Measurements from ENCODE around the gene PTPRS.

Gene PTPRS

GRCh38 chr19:5341981-5342380 is 1.4 kb upstream of the PTPRS start:
- TF ChIP-seq GATA2 (IDR thresholded peaks at IDR 0.05; ENCODE audit: low read depth, low read length): no peak
- TF ChIP-seq GATA3 (IDR thresholded peaks at IDR 0.05; ENCODE audit: low read depth, low read length): no peak

GRCh38 chr19:5341448-5341820 is 822 bp upstream of the PTPRS start:
- TF ChIP-seq GATA3 (IDR thresholded peaks at IDR 0.05; ENCODE audit: low read depth, low read length): no peak
- TF ChIP-seq GATA2 (IDR thresholded peaks at IDR 0.05; ENCODE audit: low read depth, low read length): no peak

- no peak for TF ChIP-seq GATA3 (IDR thresholded peaks at IDR 0.05; ENCODE audit: low read depth, low read length)
- no peak for TF ChIP-seq GATA2 (IDR thresholded peaks at IDR 0.05; ENCODE audit: low read depth, low read length)
These were observed 519 bp downstream of the PTPRS start for GRCh38 chr19:5339950-5340636.

GRCh38 chr19:5339198-5339949 is 1.2 kb downstream of the PTPRS start:
- no peak for TF ChIP-seq GATA2 (IDR thresholded peaks at IDR 0.05; ENCODE audit: low read depth, low read length)
- no peak for TF ChIP-seq GATA3 (IDR thresholded peaks at IDR 0.05; ENCODE audit: low read depth, low read length)

- TF ChIP-seq GATA3 (IDR thresholded peaks at IDR 0.05; ENCODE audit: low read depth, low read length) (no peak), GATA2 (IDR thresholded peaks at IDR 0.05; ENCODE audit: low read depth, low read length) (no peak)
These were observed 1.9 kb downstream of the PTPRS start for GRCh38 chr19:5338656-5339197.

GRCh38 chr19:5337708-5338655 is 2.6 kb downstream of the PTPRS start:
- TF ChIP-seq GATA3 (IDR thresholded peaks at IDR 0.05; ENCODE audit: low read depth, low read length) (no peak), GATA2 (IDR thresholded peaks at IDR 0.05; ENCODE audit: low read depth, low read length) (no peak)

GRCh38 chr19:5337126-5337525 is 3.5 kb downstream of the PTPRS start:
- TF ChIP-seq GATA2 (IDR thresholded peaks at IDR 0.05; ENCODE audit: low read depth, low read length): no peak
- TF ChIP-seq GATA3 (IDR thresholded peaks at IDR 0.05; ENCODE audit: low read depth, low read length): no peak

- TF ChIP-seq GATA2 (IDR thresholded peaks at IDR 0.05; ENCODE audit: low read depth, low read length): no peak
- TF ChIP-seq GATA3 (IDR thresholded peaks at IDR 0.05; ENCODE audit: low read depth, low read length): no peak
These were observed 4.2 kb downstream of the PTPRS start for GRCh38 chr19:5336195-5336965.

GRCh38 chr19:5335593-5335992 is 5.0 kb downstream of the PTPRS start:
- TF ChIP-seq GATA2 (IDR thresholded peaks at IDR 0.05; ENCODE audit: low read depth, low read length) (no peak), GATA3 (IDR thresholded peaks at IDR 0.05; ENCODE audit: low read depth, low read length) (no peak)

GRCh38 chr19:5334824-5335500 is 5.7 kb downstream of the PTPRS start:
- TF ChIP-seq GATA3 (IDR thresholded peaks at IDR 0.05; ENCODE audit: low read depth, low read length): no peak
- no peak for TF ChIP-seq GATA2 (IDR thresholded peaks at IDR 0.05; ENCODE audit: low read depth, low read length)

GRCh38 chr19:5334366-5334739 is 6.3 kb downstream of the PTPRS start:
- TF ChIP-seq GATA2 (IDR thresholded peaks at IDR 0.05; ENCODE audit: low read depth, low read length): no peak
- TF ChIP-seq GATA3 (IDR thresholded peaks at IDR 0.05; ENCODE audit: low read depth, low read length): no peak

GRCh38 chr19:5333581-5334365 is 6.8 kb downstream of the PTPRS start:
- no peak for TF ChIP-seq GATA2 (IDR thresholded peaks at IDR 0.05; ENCODE audit: low read depth, low read length)
- no peak for TF ChIP-seq GATA3 (IDR thresholded peaks at IDR 0.05; ENCODE audit: low read depth, low read length)

Measured in SH-SY5Y (cell line).